Activated B cell treated with CpG ODN at 0.5 μM for 24 hours (primary cell): ENCODE measurements around the gene RGPD8. TPM values are rescaled to one million over a fixed set of nuclear protein-coding genes. Genes with fewer than 3 reads are reported as not detected.
"Not testable (repeated sequence)": the region's sequence is repeated elsewhere in the genome, so short reads cannot be mapped to it uniquely, and the experiment has no call there.

Source experiments
- ATAC-seq: fragments of 200-7000 bp; cut with Tn5 transposase; one replicate; pipeline ENCODE4 v1.10.0; 2021; ENCODE audit warnings: low read depth, mild to moderate bottlenecking, moderate library complexity
- CTCF ChIA-PET: fragments of 350-600 bp; sonication (Branson Sonifier 250); formaldehyde crosslinking; loops from one replicate; lab custom pipeline; 2021; ENCODE audit warnings: antibody characterized with exemption; lab: Charles Lee
- POLR2A ChIA-PET: fragments of 350-600 bp; sonication (Branson Sonifier 250); formaldehyde crosslinking; loops from one replicate; lab custom pipeline; 2021; ENCODE audit warnings: antibody characterized with exemption; lab: Charles Lee
- DNase-seq: peaks from one replicate; pipeline ENCODE4 v3.0.0; 2022
- H3K27ac Mint-ChIP-seq: one replicate; pipeline ENCODE4 v1.8.0; 2020; ENCODE audit warnings: mixed read lengths
- H3K27me3 Mint-ChIP-seq: one replicate; pipeline ENCODE4 v1.8.0; 2021; ENCODE audit warnings: mixed read lengths
- H3K36me3 Mint-ChIP-seq: one replicate; pipeline ENCODE4 v1.8.0; 2021; ENCODE audit warnings: low read depth, mixed read lengths
- H3K4me1 Mint-ChIP-seq: one replicate; pipeline ENCODE4 v1.8.0; 2021; ENCODE audit warnings: mixed read lengths
- H3K4me3 Mint-ChIP-seq: one replicate; pipeline ENCODE4 v1.8.0; 2020; ENCODE audit warnings: mild to moderate bottlenecking, mixed read lengths
- H3K9me3 Mint-ChIP-seq: one replicate; pipeline ENCODE4 v1.8.0; 2020; ENCODE audit warnings: mixed read lengths
- intact Hi-C: fragments of 100-400 bp; cut with micrococcal nuclease; formaldehyde crosslinking; loops from one replicate; pipeline ENCODE4 v1.15.1; 2024
- total RNA-seq: library from RNA; stranded (reverse); gene quantifications from 2 replicates; pipeline ENCODE4 v1.2.3, GENCODE V29; 2022
- TF ChIP-seq, protein P1 (sequence below): fragments of 200-600 bp; IDR thresholded peaks from one replicate; pipeline ENCODE4 v1.8.0; 2022; ENCODE audit warnings: antibody characterized with exemption, mild to moderate bottlenecking

The RGPD8 gene
- total RNA-seq, 1 donor from 2014 or later: 26.6 TPM

DNA sequence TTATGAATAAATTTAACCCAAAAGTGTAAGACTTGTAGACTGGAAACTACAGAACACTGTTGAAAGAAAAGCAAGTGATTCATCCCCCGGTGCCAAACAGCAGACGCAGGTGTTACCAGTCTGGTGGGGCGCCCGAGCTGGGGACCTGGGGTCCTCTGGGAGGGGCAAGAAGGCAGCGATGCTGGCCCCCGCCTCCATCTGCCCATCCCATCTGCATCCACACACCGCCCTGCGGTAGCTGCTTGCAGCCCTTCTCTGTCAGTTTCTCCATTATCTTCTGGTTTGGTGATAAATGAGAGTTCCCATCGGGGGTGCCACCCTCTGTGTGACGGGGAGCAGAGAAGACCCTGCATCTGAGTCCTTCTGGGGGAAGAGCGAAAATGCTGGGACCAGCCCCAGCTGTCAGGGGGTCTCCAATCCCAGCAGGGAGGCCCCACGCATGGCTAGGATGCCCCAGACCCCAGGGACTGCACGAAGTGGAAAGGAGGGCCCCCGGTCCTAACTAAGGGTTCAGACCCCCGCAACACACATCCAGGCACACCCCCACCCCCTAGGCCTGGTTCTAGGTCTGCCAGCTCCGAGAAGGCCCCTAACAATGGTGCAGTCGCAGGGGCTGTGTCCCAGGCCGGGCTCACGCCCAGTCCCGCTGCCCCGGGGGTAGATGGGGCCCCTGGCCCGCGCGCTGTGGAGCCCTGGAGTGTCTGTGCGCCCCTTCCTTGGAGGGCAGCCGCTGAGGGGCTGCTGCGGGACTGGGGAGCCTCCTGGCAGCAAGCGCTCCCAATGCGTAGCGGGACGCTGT lies 686 bp upstream of the RGPD8 start:
- peaks cover 8% of the 10 kb centered on the region for H3K4me1 Mint-ChIP-seq
- intact Hi-C loops: no loop called here
- no peak overlapping the region for H3K27ac Mint-ChIP-seq
- H3K9me3 Mint-ChIP-seq: no peaks in the 10 kb centered on the region
- H3K27me3 Mint-ChIP-seq: peaks cover 7% of the 10 kb centered on the region
- TF ChIP-seq, protein P1, sequence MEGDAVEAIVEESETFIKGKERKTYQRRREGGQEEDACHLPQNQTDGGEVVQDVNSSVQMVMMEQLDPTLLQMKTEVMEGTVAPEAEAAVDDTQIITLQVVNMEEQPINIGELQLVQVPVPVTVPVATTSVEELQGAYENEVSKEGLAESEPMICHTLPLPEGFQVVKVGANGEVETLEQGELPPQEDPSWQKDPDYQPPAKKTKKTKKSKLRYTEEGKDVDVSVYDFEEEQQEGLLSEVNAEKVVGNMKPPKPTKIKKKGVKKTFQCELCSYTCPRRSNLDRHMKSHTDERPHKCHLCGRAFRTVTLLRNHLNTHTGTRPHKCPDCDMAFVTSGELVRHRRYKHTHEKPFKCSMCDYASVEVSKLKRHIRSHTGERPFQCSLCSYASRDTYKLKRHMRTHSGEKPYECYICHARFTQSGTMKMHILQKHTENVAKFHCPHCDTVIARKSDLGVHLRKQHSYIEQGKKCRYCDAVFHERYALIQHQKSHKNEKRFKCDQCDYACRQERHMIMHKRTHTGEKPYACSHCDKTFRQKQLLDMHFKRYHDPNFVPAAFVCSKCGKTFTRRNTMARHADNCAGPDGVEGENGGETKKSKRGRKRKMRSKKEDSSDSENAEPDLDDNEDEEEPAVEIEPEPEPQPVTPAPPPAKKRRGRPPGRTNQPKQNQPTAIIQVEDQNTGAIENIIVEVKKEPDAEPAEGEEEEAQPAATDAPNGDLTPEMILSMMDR: no peak
- H3K4me3 Mint-ChIP-seq: no peak overlapping the region
- ChIA-PET POLR2A (no interaction called here), CTCF (interaction anchor here (1.0 kb wide), 1 partner anchor 312 kb away, joined by 3 read pairs; no protein-coding TSS in a partner anchor)
- ATAC-seq (no peak), DNase-seq (no peak)
- no peaks in the 10 kb centered on the region for H3K36me3 Mint-ChIP-seq

DNA sequence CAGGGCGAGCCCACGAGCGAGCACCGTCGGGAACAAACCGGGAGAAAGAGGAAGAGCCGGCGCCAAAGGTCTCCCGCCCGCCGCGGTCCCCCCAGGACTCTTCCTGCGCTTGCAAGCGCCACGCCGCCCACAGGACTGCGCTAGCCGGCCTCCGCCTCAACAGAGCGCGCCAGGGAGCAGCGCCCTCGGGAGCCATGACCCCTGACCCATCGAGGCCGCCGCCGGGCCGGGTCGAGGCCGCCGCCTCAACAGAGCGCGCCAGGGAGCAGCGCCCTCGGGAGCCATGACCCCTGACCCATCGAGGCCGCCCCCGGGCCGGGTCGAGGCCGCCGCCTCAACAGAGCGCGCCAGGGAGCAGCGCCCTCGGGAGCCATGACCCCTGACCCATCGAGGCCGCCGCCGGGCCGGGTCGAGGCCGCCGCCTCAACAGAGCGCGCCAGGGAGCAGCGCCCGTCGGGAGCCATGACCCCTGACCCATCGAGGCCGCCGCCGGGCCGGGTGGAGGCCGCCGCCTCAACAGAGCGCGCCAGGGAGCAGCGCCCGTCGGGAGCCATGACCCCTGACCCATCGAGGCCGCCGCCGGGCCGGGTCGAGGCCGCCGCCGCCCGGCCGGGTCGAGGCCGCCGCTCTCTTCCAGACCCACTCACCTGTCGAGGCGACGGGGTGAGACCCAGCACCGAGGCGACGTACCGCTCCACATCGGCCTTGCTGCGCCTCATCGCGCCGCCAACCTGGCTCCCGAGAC lies 538 bp downstream of the RGPD8 start:
- H3K27ac Mint-ChIP-seq: peak overlapping the region; percentile 63
- ChIA-PET POLR2A (interaction anchor here (0.6 to 0.7 kb wide), 8 partner anchors 65 to 384 kb away, joined by 3 to 10 read pairs (median 5); no protein-coding TSS in a partner anchor), CTCF (interaction anchor here (1.0 kb wide), 1 partner anchor 311 kb away, joined by 3 read pairs; no protein-coding TSS in a partner anchor)
- peak; percentile 54 for ATAC-seq
- H3K4me1 Mint-ChIP-seq, H3K9me3 Mint-ChIP-seq, H3K27me3 Mint-ChIP-seq, intact Hi-C loops, H3K36me3 Mint-ChIP-seq: not testable (repeated sequence)
- peak; percentile 39 for DNase-seq
- H3K4me3 Mint-ChIP-seq: peak overlapping the region; percentile 82

DNA sequence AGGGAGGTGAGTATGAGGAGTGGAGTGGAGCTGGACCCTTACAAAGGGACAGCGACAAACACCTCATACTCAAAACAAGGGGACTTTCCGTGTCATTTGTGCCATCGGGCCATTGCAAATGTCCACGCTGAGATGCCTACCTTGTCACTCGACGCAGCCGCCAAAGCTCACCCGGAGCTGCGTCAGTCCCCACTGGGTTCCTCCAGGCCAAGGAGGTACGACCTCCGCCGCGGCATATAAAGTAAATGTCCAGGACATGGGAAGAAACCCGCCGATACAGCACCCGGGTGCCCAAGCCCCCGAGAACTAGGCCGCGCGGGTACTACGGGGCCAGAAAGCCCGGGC lies 1.1 kb downstream of the RGPD8 start:
- peak overlapping the region; percentile 63 for H3K27ac Mint-ChIP-seq

GRCh38 chr2:112431587-112432295 lies 1.7 kb downstream of the RGPD8 start:
- H3K4me3 Mint-ChIP-seq: peak overlapping the region; percentile 82
- H3K9me3 Mint-ChIP-seq, H3K4me1 Mint-ChIP-seq, H3K27ac Mint-ChIP-seq, DNase-seq, ATAC-seq, POLR2A ChIA-PET, intact Hi-C loops, H3K36me3 Mint-ChIP-seq, H3K27me3 Mint-ChIP-seq: not testable (repeated sequence)
- CTCF ChIA-PET: interaction anchor here (0.9 kb wide), 1 partner anchor 308 kb away, joined by 3 read pairs; no protein-coding TSS in a partner anchor

More for the DNA sequence above, 1.1 kb downstream of the RGPD8 start:
- CTCF ChIA-PET: interaction anchor here (0.9 kb wide), 1 partner anchor 309 kb away, joined by 3 read pairs; no protein-coding TSS in a partner anchor
- intact Hi-C loops, H3K27me3 Mint-ChIP-seq, DNase-seq, H3K36me3 Mint-ChIP-seq, H3K9me3 Mint-ChIP-seq, ATAC-seq, POLR2A ChIA-PET, H3K4me1 Mint-ChIP-seq: not testable (repeated sequence)
- H3K4me3 Mint-ChIP-seq: peak overlapping the region; percentile 82

DNA sequence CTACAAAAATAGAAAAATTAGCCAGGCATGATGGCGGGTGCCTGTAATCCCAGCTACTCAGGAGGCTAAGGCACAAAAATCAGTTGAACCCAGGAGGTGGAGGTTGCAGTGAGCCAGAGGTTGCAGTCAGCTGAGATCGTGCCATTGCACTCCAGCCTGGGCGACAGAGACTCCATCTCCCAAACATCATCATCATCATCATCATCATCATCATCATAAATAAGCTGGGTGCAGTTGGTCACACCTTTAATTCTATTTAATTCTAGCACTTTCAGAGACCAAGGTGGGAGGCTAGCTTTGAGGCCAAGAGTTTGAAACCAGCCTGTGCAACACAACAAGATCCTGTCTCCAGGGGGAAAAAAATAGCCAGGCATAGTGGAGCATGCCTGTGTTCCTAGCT lies 8.9 kb downstream of the RGPD8 start:
- H3K27me3 Mint-ChIP-seq, H3K4me1 Mint-ChIP-seq, POLR2A ChIA-PET, H3K9me3 Mint-ChIP-seq, CTCF ChIA-PET, intact Hi-C loops, ATAC-seq, H3K4me3 Mint-ChIP-seq, DNase-seq, H3K27ac Mint-ChIP-seq, H3K36me3 Mint-ChIP-seq: not testable (repeated sequence)

DNA sequence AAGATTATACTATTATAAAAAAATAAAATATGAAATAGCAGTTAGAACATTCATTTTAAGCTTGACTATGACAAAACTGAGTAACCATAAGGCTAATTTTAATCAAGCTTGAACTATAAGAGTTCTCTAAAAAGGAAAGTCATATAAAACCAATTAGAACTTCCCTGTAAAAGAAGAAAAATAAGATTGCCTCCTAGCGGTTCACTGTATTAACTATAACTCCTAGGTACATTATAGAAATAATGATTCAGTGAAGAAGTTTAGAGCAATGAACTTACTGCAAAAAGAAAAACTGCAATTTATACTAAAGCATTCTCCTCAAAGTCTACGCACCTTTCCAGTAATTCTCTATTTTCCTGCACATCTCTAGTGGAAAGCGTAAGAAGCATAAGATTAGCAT lies 16.6 kb downstream of the RGPD8 start:
- ATAC-seq, H3K27ac Mint-ChIP-seq, H3K4me3 Mint-ChIP-seq, H3K27me3 Mint-ChIP-seq, intact Hi-C loops, H3K36me3 Mint-ChIP-seq, POLR2A ChIA-PET, CTCF ChIA-PET, H3K9me3 Mint-ChIP-seq, DNase-seq, H3K4me1 Mint-ChIP-seq: not testable (repeated sequence)

- CTCF ChIA-PET, H3K27me3 Mint-ChIP-seq, H3K4me3 Mint-ChIP-seq, H3K4me1 Mint-ChIP-seq, H3K9me3 Mint-ChIP-seq, H3K27ac Mint-ChIP-seq, POLR2A ChIA-PET, ATAC-seq, H3K36me3 Mint-ChIP-seq, DNase-seq, intact Hi-C loops: not testable (repeated sequence)
Observed at GRCh38 chr2:112360055-112360454, 73.4 kb downstream of the RGPD8 start.

DNA sequence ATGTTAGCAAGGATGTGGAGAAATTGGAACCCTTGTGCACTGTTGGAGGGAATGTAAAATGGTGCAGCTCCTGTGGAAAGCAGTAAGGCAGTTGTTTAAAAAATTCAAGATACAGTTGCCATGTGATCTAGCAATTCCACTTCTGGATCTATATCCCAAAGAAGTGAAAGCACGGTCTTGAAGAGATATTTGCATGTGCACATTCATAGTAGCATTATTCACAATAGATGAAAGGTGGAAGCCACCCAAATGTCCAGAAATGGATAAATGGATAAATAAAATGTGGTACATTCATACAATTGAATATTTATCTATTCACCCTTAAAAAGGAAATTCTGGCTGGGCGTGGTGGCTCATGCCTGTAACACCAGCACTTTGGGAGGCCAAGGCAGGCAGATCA lies 79.1 kb downstream of the RGPD8 start:
- H3K27me3 Mint-ChIP-seq, H3K9me3 Mint-ChIP-seq, CTCF ChIA-PET, ATAC-seq, H3K4me1 Mint-ChIP-seq, H3K4me3 Mint-ChIP-seq, intact Hi-C loops, POLR2A ChIA-PET, DNase-seq, H3K27ac Mint-ChIP-seq, H3K36me3 Mint-ChIP-seq: not testable (repeated sequence)

GRCh38 chr2:112352809-112353603 lies 80.4 kb downstream of the RGPD8 start:
- H3K9me3 Mint-ChIP-seq, H3K27me3 Mint-ChIP-seq, DNase-seq, H3K4me1 Mint-ChIP-seq, ATAC-seq, CTCF ChIA-PET, intact Hi-C loops, H3K36me3 Mint-ChIP-seq, H3K4me3 Mint-ChIP-seq, H3K27ac Mint-ChIP-seq, POLR2A ChIA-PET: not testable (repeated sequence)

DNA sequence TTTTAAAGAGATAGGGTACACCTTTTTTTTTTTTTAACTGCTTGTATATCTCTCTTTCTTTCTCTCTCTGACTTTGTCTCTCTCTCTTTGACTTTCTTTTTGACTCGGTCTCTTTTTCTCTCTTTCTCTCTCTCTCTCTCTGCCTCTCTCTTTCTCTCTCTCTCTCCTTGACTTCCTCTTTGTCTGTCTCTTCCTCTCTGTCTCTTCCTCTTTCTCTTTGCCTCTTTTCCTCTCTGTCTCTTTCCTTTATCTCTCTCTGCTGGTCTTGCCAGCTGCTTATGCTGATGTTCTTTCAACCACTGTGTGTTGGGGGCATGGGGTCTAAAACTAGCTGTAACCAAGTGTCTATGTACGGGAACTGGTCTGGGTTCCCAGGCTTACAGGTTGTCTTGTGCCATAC lies 81.2 kb downstream of the RGPD8 start:
- intact Hi-C loops, H3K27ac Mint-ChIP-seq, POLR2A ChIA-PET, CTCF ChIA-PET, H3K4me3 Mint-ChIP-seq, H3K27me3 Mint-ChIP-seq, H3K36me3 Mint-ChIP-seq, DNase-seq, ATAC-seq, H3K9me3 Mint-ChIP-seq, H3K4me1 Mint-ChIP-seq: not testable (repeated sequence)
